ENCODE data around the gene ANKMY1. TPM values are rescaled to one million over a fixed set of nuclear protein-coding genes. Genes with fewer than 3 reads are reported as not detected.

Gene ANKMY1
- total and polyA plus RNA-seq, 2 donors (not counting 1 experiment from before 2014, with no cell fraction given): 51.7 to 72.1 TPM

DNA sequence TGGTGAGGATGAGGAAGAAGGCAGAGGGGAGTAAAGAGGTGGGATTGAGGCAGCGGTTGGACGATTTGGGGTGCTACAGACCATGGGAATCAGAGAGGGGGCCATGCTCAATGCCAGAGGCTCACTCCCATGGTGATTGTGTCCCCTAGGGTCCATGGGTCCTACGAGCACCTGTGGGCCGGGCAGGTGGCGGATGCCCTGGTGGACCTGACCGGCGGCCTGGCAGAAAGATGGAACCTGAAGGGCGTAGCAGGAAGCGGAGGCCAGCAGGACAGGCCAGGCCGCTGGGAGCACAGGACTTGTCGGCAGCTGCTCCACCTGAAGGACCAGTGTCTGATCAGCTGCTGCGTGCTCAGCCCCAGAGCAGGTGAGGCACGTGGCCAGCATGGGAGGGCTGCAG lies 34.0 kb upstream of the ANKMY1 start:
- peaks cover 15% of the 10 kb centered on the region in 2 donors for H3K4me1 ChIP-seq (ENCODE audit: control insufficient read depth in 2 of 2, insufficient read depth in 2 of 2, low read length in 2 of 2)
- H3K4me3 Mint-ChIP-seq: no peak overlapping the region
- WGBS (ENCODE audit: insufficient coverage): 98% methylated on average over 13 of the region's 13 CpGs
- no peak for ATAC-seq (ENCODE audit: low read depth)
- H3K27me3 ChIP-seq (replicated peaks in 1 of 4; ENCODE audit: control extremely low read depth in 1 of 4, control insufficient read depth in 3 of 4, insufficient read depth in 4 of 4, low read length in 3 of 4): no peaks in the 10 kb centered on the region
- H3K9me3 Mint-ChIP-seq (ENCODE audit: insufficient read depth): no peaks in the 10 kb centered on the region
- ChIA-PET POLR2A (no interaction called here), CTCF (no interaction called here)
- H2AFZ ChIP-seq (ENCODE audit: insufficient read depth, low read depth, low read length, poor library complexity, severe bottlenecking): no peak overlapping the region
- H3K4me3 ChIP-seq (ENCODE audit: control extremely low read depth in 1 of 5, extremely low read depth in 1 of 5, insufficient read depth in 1 of 5, low read depth in 2 of 5, low read length in 4 of 5): no peak overlapping the region
- peaks cover 0 to 32% of the 10 kb centered on the region in 2 experiments for H3K36me3 ChIP-seq (replicated peaks in 1 of 2; ENCODE audit: control extremely low read depth in 1 of 2, control insufficient read depth in 1 of 2, extremely low read depth in 1 of 2, insufficient read depth in 2 of 2, low read length in 1 of 2)
- no peak overlapping the region for H3K27ac Mint-ChIP-seq
- peaks cover 18% of the 10 kb centered on the region for H3K4me1 Mint-ChIP-seq
- peaks cover 91% of the 10 kb centered on the region for H4K20me1 ChIP-seq (ENCODE audit: control insufficient read depth, insufficient read depth, low read length, poor library complexity, severe bottlenecking)
- no peaks in the 10 kb centered on the region for H3K27me3 Mint-ChIP-seq
- H3K27ac ChIP-seq (ENCODE audit: low read length in 2 of 2): no peak overlapping the region
- no peak overlapping the region for H3K9ac ChIP-seq (ENCODE audit: low read length)
- intact Hi-C loops (cut with micrococcal nuclease): no loop called here
- no peaks in the 10 kb centered on the region for H3K9me3 ChIP-seq (ENCODE audit: control extremely low read depth in 1 of 3, control insufficient read depth in 2 of 3, insufficient read depth in 1 of 3, low read length in 2 of 3)
- TF ChIP-seq, protein P1, sequence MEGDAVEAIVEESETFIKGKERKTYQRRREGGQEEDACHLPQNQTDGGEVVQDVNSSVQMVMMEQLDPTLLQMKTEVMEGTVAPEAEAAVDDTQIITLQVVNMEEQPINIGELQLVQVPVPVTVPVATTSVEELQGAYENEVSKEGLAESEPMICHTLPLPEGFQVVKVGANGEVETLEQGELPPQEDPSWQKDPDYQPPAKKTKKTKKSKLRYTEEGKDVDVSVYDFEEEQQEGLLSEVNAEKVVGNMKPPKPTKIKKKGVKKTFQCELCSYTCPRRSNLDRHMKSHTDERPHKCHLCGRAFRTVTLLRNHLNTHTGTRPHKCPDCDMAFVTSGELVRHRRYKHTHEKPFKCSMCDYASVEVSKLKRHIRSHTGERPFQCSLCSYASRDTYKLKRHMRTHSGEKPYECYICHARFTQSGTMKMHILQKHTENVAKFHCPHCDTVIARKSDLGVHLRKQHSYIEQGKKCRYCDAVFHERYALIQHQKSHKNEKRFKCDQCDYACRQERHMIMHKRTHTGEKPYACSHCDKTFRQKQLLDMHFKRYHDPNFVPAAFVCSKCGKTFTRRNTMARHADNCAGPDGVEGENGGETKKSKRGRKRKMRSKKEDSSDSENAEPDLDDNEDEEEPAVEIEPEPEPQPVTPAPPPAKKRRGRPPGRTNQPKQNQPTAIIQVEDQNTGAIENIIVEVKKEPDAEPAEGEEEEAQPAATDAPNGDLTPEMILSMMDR (IDR thresholded peaks at IDR 0.05): no peak
- TF ChIP-seq EZH2 (IDR thresholded peaks at IDR 0.05; ENCODE audit: borderline replicate concordance, insufficient read depth, low read depth, low read length, poor library complexity, severe bottlenecking): no peak
- no peak overlapping the region for H3K4me2 ChIP-seq (replicated peaks; ENCODE audit: low read depth, low read length, poor library complexity, severe bottlenecking)
- H3K79me2 ChIP-seq (ENCODE audit: control insufficient read depth, insufficient read depth, low read length): peaks cover 80% of the 10 kb centered on the region
- DNase-seq: no peak

DNA sequence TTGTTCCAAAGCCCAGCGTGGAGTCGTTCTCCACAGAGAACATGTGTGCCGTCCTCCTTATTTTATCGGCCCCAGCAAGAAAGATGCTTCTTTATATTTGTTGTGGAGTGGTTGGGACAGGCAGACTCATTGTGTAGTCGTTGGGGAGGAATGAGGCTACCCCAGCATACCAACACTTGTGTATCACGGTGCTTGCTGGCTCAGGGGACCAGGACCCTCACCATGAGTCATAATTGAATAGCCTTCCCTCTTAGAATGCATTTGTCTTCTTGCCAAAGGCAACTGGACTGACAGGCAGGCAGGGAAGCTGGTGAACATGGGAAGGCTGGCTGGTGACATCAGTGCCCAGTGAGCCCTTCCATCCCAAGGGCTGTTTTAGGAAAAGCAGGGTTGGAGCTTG lies 33.4 kb upstream of the ANKMY1 start:
- peaks cover 15% of the 10 kb centered on the region in 2 donors for H3K4me1 ChIP-seq (ENCODE audit: control insufficient read depth in 2 of 2, insufficient read depth in 2 of 2, low read length in 2 of 2)
- ATAC-seq (ENCODE audit: low read depth): no peak
- peaks cover 90% of the 10 kb centered on the region for H4K20me1 ChIP-seq (ENCODE audit: control insufficient read depth, insufficient read depth, low read length, poor library complexity, severe bottlenecking)
- Mint-ChIP-seq H3K4me3 (no peak overlapping the region), H3K9me3 (ENCODE audit: insufficient read depth) (no peaks in the 10 kb centered on the region), H3K27me3 (no peaks in the 10 kb centered on the region), H3K27ac (no peak overlapping the region), H3K4me1 (peaks cover 18% of the 10 kb centered on the region)
- H3K79me2 ChIP-seq (ENCODE audit: control insufficient read depth, insufficient read depth, low read length): peaks cover 81% of the 10 kb centered on the region
- no peak for DNase-seq
- POLR2A ChIA-PET: no interaction called here
- intact Hi-C loops (cut with micrococcal nuclease): no loop called here
- no peak overlapping the region for H3K4me2 ChIP-seq (replicated peaks; ENCODE audit: low read depth, low read length, poor library complexity, severe bottlenecking)
- 96% methylated on average over 5 of the region's 6 CpGs for WGBS (ENCODE audit: insufficient coverage)
- no peak overlapping the region for H3K4me3 ChIP-seq (ENCODE audit: control extremely low read depth in 1 of 5, extremely low read depth in 1 of 5, insufficient read depth in 1 of 5, low read depth in 2 of 5, low read length in 4 of 5)
- H2AFZ ChIP-seq (ENCODE audit: insufficient read depth, low read depth, low read length, poor library complexity, severe bottlenecking): no peak overlapping the region
- TF ChIP-seq, protein P1 (IDR thresholded peaks at IDR 0.05): no peak
- H3K27me3 ChIP-seq (replicated peaks in 1 of 4; ENCODE audit: control extremely low read depth in 1 of 4, control insufficient read depth in 3 of 4, insufficient read depth in 4 of 4, low read length in 3 of 4): no peaks in the 10 kb centered on the region
- H3K9me3 ChIP-seq (ENCODE audit: control extremely low read depth in 1 of 3, control insufficient read depth in 2 of 3, insufficient read depth in 1 of 3, low read length in 2 of 3): no peaks in the 10 kb centered on the region
- CTCF ChIA-PET: no interaction called here
- H3K27ac ChIP-seq (ENCODE audit: low read length in 2 of 2): no peak overlapping the region
- no peak overlapping the region for H3K9ac ChIP-seq (ENCODE audit: low read length)
- peaks cover 0 to 32% of the 10 kb centered on the region in 2 experiments for H3K36me3 ChIP-seq (replicated peaks in 1 of 2; ENCODE audit: control extremely low read depth in 1 of 2, control insufficient read depth in 1 of 2, extremely low read depth in 1 of 2, insufficient read depth in 2 of 2, low read length in 1 of 2)
